Activated B cell treated with CpG ODN at 0.5 μM for 24 hours (primary cell): Measurements from ENCODE around the gene DLG2. TPM values are rescaled to one million over a fixed set of nuclear protein-coding genes. Genes with fewer than 3 reads are reported as not detected.

Experiments used
- ATAC-seq: fragments of 200-7000 bp; cut with Tn5 transposase; one replicate; pipeline ENCODE4 v1.10.0; 2021; ENCODE audit warnings: low read depth, mild to moderate bottlenecking, moderate library complexity
- CTCF ChIA-PET: fragments of 350-600 bp; sonication (Branson Sonifier 250); formaldehyde crosslinking; loops from one replicate; lab custom pipeline; 2021; ENCODE audit warnings: antibody characterized with exemption; lab: Charles Lee
- POLR2A ChIA-PET: fragments of 350-600 bp; sonication (Branson Sonifier 250); formaldehyde crosslinking; loops from one replicate; lab custom pipeline; 2021; ENCODE audit warnings: antibody characterized with exemption; lab: Charles Lee
- DNase-seq: peaks from one replicate; pipeline ENCODE4 v3.0.0; 2022
- H3K27ac Mint-ChIP-seq: one replicate; pipeline ENCODE4 v1.8.0; 2020; ENCODE audit warnings: mixed read lengths
- H3K27me3 Mint-ChIP-seq: one replicate; pipeline ENCODE4 v1.8.0; 2021; ENCODE audit warnings: mixed read lengths
- H3K36me3 Mint-ChIP-seq: one replicate; pipeline ENCODE4 v1.8.0; 2021; ENCODE audit warnings: low read depth, mixed read lengths
- H3K4me1 Mint-ChIP-seq: one replicate; pipeline ENCODE4 v1.8.0; 2021; ENCODE audit warnings: mixed read lengths
- H3K4me3 Mint-ChIP-seq: one replicate; pipeline ENCODE4 v1.8.0; 2020; ENCODE audit warnings: mild to moderate bottlenecking, mixed read lengths
- H3K9me3 Mint-ChIP-seq: one replicate; pipeline ENCODE4 v1.8.0; 2020; ENCODE audit warnings: mixed read lengths
- CTCF ChIP-seq: fragments of 200-600 bp; IDR thresholded peaks from one replicate; pipeline ENCODE4 v1.8.0; 2022; ENCODE audit warnings: antibody characterized with exemption, mild to moderate bottlenecking
- intact Hi-C: fragments of 100-400 bp; cut with micrococcal nuclease; formaldehyde crosslinking; loops from one replicate; pipeline ENCODE4 v1.15.1; 2024
- total RNA-seq: library from RNA; stranded (reverse); gene quantifications from 2 replicates; pipeline ENCODE4 v1.2.3, GENCODE V29; 2022

Gene DLG2
- total RNA-seq, 1 donor from 2014 or later, result 2.7 TPM

GRCh38 chr11:85495918-85496317 lies 131.2 kb downstream of the DLG2 start:
- ATAC-seq (no peak), DNase-seq (no peak)
- H3K27ac Mint-ChIP-seq, result no peak overlapping the region
- no peaks in the 10 kb centered on the region for H3K9me3 Mint-ChIP-seq
- H3K27me3 Mint-ChIP-seq, result peaks cover 1% of the 10 kb centered on the region
- no peak overlapping the region for H3K4me3 Mint-ChIP-seq
- H3K4me1 Mint-ChIP-seq, result peaks cover 4% of the 10 kb centered on the region
- POLR2A ChIA-PET, result no interaction called here
- intact Hi-C loops, result no loop called here
- no peaks in the 10 kb centered on the region for H3K36me3 Mint-ChIP-seq
- no peak for TF ChIP-seq CTCF
- CTCF ChIA-PET, result no interaction called here

GRCh38 chr11:85494396-85494795 lies 132.7 kb downstream of the DLG2 start:
- peaks cover 4% of the 10 kb centered on the region for H3K4me1 Mint-ChIP-seq
- no peak for DNase-seq
- H3K36me3 Mint-ChIP-seq, result no peaks in the 10 kb centered on the region
- POLR2A ChIA-PET, result no interaction called here
- no peak for ATAC-seq
- TF ChIP-seq CTCF, result no peak
- H3K27ac Mint-ChIP-seq, result no peak overlapping the region
- H3K27me3 Mint-ChIP-seq, result no peaks in the 10 kb centered on the region
- no peak overlapping the region for H3K4me3 Mint-ChIP-seq
- H3K9me3 Mint-ChIP-seq, result peaks cover under 1% of the 10 kb centered on the region
- CTCF ChIA-PET, result interaction anchor here (0.7 kb wide), 1 partner anchor 73 kb away, joined by 3 read pairs; no protein-coding TSS in a partner anchor
- intact Hi-C loops, result no loop called here

- H3K4me3 Mint-ChIP-seq, result no peak overlapping the region
- no peaks in the 10 kb centered on the region for H3K4me1 Mint-ChIP-seq
- no peak for TF ChIP-seq CTCF
- ChIA-PET CTCF (no interaction called here), POLR2A (no interaction called here)
- H3K27me3 Mint-ChIP-seq, result no peaks in the 10 kb centered on the region
- H3K36me3 Mint-ChIP-seq, result no peaks in the 10 kb centered on the region
- intact Hi-C loops, result no loop called here
- no peak overlapping the region for H3K27ac Mint-ChIP-seq
- H3K9me3 Mint-ChIP-seq, result peaks cover 14% of the 10 kb centered on the region
- ATAC-seq (no peak), DNase-seq (no peak)
Measured at GRCh38 chr11:85485902-85486301, 141.2 kb downstream of the DLG2 start.

- CTCF ChIA-PET, result no interaction called here
- Mint-ChIP-seq H3K9me3 (peaks cover 14% of the 10 kb centered on the region), H3K27me3 (no peaks in the 10 kb centered on the region), H3K4me1 (no peaks in the 10 kb centered on the region), H3K4me3 (no peak overlapping the region), H3K27ac (no peak overlapping the region), H3K36me3 (no peaks in the 10 kb centered on the region)
- no peak for DNase-seq
- POLR2A ChIA-PET, result interaction anchor here (0.6 kb wide), 1 partner anchor 359 kb away, joined by 4 read pairs; no protein-coding TSS in a partner anchor
- intact Hi-C loops, result no loop called here
- ATAC-seq, result no peak
- no peak for TF ChIP-seq CTCF
Measured at GRCh38 chr11:85483861-85484260, 143.3 kb downstream of the DLG2 start.

- Mint-ChIP-seq H3K36me3 (no peaks in the 10 kb centered on the region), H3K9me3 (peaks cover 8% of the 10 kb centered on the region), H3K27ac (no peak overlapping the region), H3K27me3 (no peaks in the 10 kb centered on the region), H3K4me3 (no peak overlapping the region), H3K4me1 (no peaks in the 10 kb centered on the region)
- POLR2A ChIA-PET, result no interaction called here
- ATAC-seq, result no peak
- no peak for DNase-seq
- intact Hi-C loops, result no loop called here
- CTCF ChIA-PET, result no interaction called here
- no peak for TF ChIP-seq CTCF
Measured at GRCh38 chr11:85481862-85482261, 145.3 kb downstream of the DLG2 start.
